NCI-H1694 (cell line): Measurements from ENCODE around the gene INPP5D.

ENCODE experiments used
- DNase-seq: peaks from one replicate; lab custom pipeline; 2025; lab: John Stamatoyannopoulos, UW

INPP5D gene

GRCh38 chr2:233075966-233076339 lies 15.8 kb downstream of the INPP5D start:
- no peak for DNase-seq

GRCh38 chr2:233076749-233077148 lies 16.6 kb downstream of the INPP5D start:
- DNase-seq = no peak

GRCh38 chr2:233079473-233079877 lies 19.3 kb downstream of the INPP5D start:
- DNase-seq = no peak

GRCh38 chr2:233079953-233080835 lies 20.1 kb downstream of the INPP5D start:
- DNase-seq = no peak

GRCh38 chr2:233080836-233081229 lies 20.7 kb downstream of the INPP5D start:
- DNase-seq = no peak

- no peak for DNase-seq
Measured at GRCh38 chr2:233081232-233081730, 21.1 kb downstream of the INPP5D start.

- no peak for DNase-seq
Measured at GRCh38 chr2:233081731-233082221, 21.6 kb downstream of the INPP5D start.

- DNase-seq = no peak
Measured at GRCh38 chr2:233082222-233082930, 22.2 kb downstream of the INPP5D start.

- no peak for DNase-seq
Measured at GRCh38 chr2:233082931-233083755, 23.0 kb downstream of the INPP5D start.

- no peak for DNase-seq
Measured at GRCh38 chr2:233083782-233084181, 23.6 kb downstream of the INPP5D start.

GRCh38 chr2:233084488-233084887 lies 24.3 kb downstream of the INPP5D start:
- no peak for DNase-seq

- DNase-seq = no peak
Measured at GRCh38 chr2:233085037-233085838, 25.1 kb downstream of the INPP5D start.

GRCh38 chr2:233085839-233086150 lies 25.7 kb downstream of the INPP5D start:
- no peak for DNase-seq

- no peak for DNase-seq
Measured at GRCh38 chr2:233087713-233088112, 27.6 kb downstream of the INPP5D start.

GRCh38 chr2:233088972-233089345 lies 28.8 kb downstream of the INPP5D start:
- DNase-seq = no peak

- DNase-seq = no peak
Measured at GRCh38 chr2:233089851-233090250, 29.7 kb downstream of the INPP5D start.

GRCh38 chr2:233090879-233091278 lies 30.7 kb downstream of the INPP5D start:
- DNase-seq = no peak

GRCh38 chr2:233091595-233092375 lies 31.6 kb downstream of the INPP5D start:
- DNase-seq = no peak

- no peak for DNase-seq
Measured at GRCh38 chr2:233092432-233093165, 32.5 kb downstream of the INPP5D start.

- no peak for DNase-seq
Measured at GRCh38 chr2:233093166-233093448, 33.0 kb downstream of the INPP5D start.
